Spleen (tissue), 11 donors: Measurements from ENCODE around the gene BCHE. TPM values are rescaled to one million over a fixed set of nuclear protein-coding genes. Genes with fewer than 3 reads are reported as not detected.
A peak's percentile ranks its signal among the peaks of the same experiment; 100 is the strongest.
"Not testable (repeated sequence)": the region's sequence is repeated elsewhere in the genome, so short reads cannot be mapped to it uniquely, and the experiment has no call there.

Experiments
- DNase-seq: peaks from one replicate; pipeline ENCODE4 v3.0.0-alpha.2; 2020
- H3K27ac ChIP-seq, 8 donors: fragments of 200-600 bp; sonication (generic) in 7 of 8; 1 replicate in 4 of 8; 2 replicates in 4 of 8; pipeline versions ENCODE4 v1.5.0 to v1.8.0; 2016 to 2021; ENCODE audit warnings: inconsistent platforms in 4 of 8, mild to moderate bottlenecking in 4 of 8, moderate library complexity in 1 of 8
- H3K27me3 ChIP-seq, 7 donors: fragments of 200-600 bp; sonication (generic) in 6 of 7; replicated peaks in 1 of 7; 1 replicate in 4 of 7; 2 replicates in 3 of 7; pipeline versions ENCODE4 v1.5.0 to v1.8.0; 2016 to 2021; ENCODE audit warnings: inconsistent platforms in 3 of 7, mild to moderate bottlenecking in 1 of 7
- H3K36me3 ChIP-seq, 6 donors: fragments of 200-600 bp; sonication (generic) in 5 of 6; 1 replicate in 4 of 6; 2 replicates in 2 of 6; pipeline versions ENCODE4 v1.5.0 to v1.8.0; 2016 to 2021; ENCODE audit warnings: inconsistent platforms in 2 of 6
- H3K4me1 ChIP-seq, 6 donors: fragments of 200-600 bp; sonication (generic) in 5 of 6; 1 replicate in 3 of 6; 2 replicates in 3 of 6; pipeline versions ENCODE4 v1.5.0 to v1.8.0; 2016 to 2021; ENCODE audit warnings: inconsistent platforms in 3 of 6
- H3K4me3 ChIP-seq, 8 donors: fragments of 200-600 bp; sonication (generic) in 7 of 8; 1 replicate in 4 of 8; 2 replicates in 4 of 8; pipeline versions ENCODE4 v1.5.0 to v1.8.0; 2016 to 2021; ENCODE audit warnings: inconsistent platforms in 4 of 8, mild to moderate bottlenecking in 4 of 8, moderate library complexity in 2 of 8
- H3K9me3 ChIP-seq, 8 donors: fragments of 200-600 bp; sonication (generic) in 7 of 8; 1 replicate in 4 of 8; 2 replicates in 4 of 8; pipeline versions ENCODE4 v1.5.0 to v1.8.0; 2016 to 2021; ENCODE audit warnings: inconsistent platforms in 4 of 8
- POLR2A ChIP-seq, 3 donors: fragments of 450-650 bp; IDR thresholded peaks; one replicate each; pipeline ENCODE4 v1.5.1; 2017; ENCODE audit warnings: antibody characterized with exemption in 3 of 3, mild to moderate bottlenecking in 1 of 3
- POLR2AphosphoS5 ChIP-seq, 3 donors: sonication (generic); formaldehyde crosslinking; IDR thresholded peaks; one replicate each; pipeline ENCODE4 v1.5.1; 2017; ENCODE audit warnings: antibody characterized with exemption in 3 of 3
- WGBS, 5 donors: extraction: QIAGEN DNeasy Blood & Tissue Kit in 3 of 5; methylation state at CpG; one replicate each; pipeline versions ENCODE4 v1.1.5 to v1.1.7; 2013 to 2018; 5-methylcytosine and 5-hydroxymethylcytosine counted together
- intact Hi-C: fragments of 100-400 bp; cut with DNase I; formaldehyde crosslinking; loops from one replicate; pipeline ENCODE4 v1.15.0; 2023; ENCODE audit warnings: low total_unique reads
- polyA plus RNA-seq, 3 donors: library from polyadenylated mRNA; stranded (reverse); fragments of 200-250 nt; gene quantifications; one replicate each; pipeline ENCODE4 v1.2.1, GENCODE V29; 2013
- total RNA-seq, 7 donors: library from RNA; depleted of rRNA in 3 of 7; stranded (reverse); fragments of >200 nt in 3 of 7; fragmentation: NEBNext Ultra II Directional in 4 of 7; extraction: Animal tissue kit (Norgen Biotek cat#: 25700) in 4 of 7; gene quantifications; one replicate each; pipeline versions ENCODE4 v1.1.0 to v1.2.1, GENCODE V29; 2016 to 2021
- TF ChIP-seq, protein P1 (sequence below), 11 experiments: fragments of 200-600 bp in 7 of 11; fragments of 450-650 bp in 4 of 11; sonication (generic) in 4 of 11; IDR thresholded peaks in 8 of 11; conservative IDR thresholded peaks in 3 of 11; 1 replicate in 7 of 11; 2 replicates in 4 of 11; pipeline versions ENCODE4 v1.4.0 to v1.8.0; 2016 to 2021; ENCODE audit warnings: antibody characterized with exemption in 11 of 11, inconsistent platforms in 4 of 11, mild to moderate bottlenecking in 1 of 11
- donor health status: healthy with polysubstance abuse.
- donor health status: DM: no; HTN: no; CAD: no; lungs with moderate emphysema.
- donor health status: DM: no; HTN: no; CAD: no.
- donor health status: Bipolar disorder and iron deficiency.
- donor health status: healthy.
- donor health status: DM: no; HTN: no; CAD: no.
- donor health status: DM: yes; HTN: yes; CAD: no.

BCHE gene
- total and polyA plus RNA-seq, 10 donors, result 0.93 to 11.4 (median 7.2) TPM

GRCh38 chr3:165814380-165814779, 22.8 kb downstream of the BCHE start:
- intact Hi-C loops, result no loop called here
- Histone ChIP-seq H3K4me3 (no peak overlapping the region), H3K36me3 (no peaks in the 10 kb centered on the region), H3K27me3 (no peaks in the 10 kb centered on the region), H3K27ac (no peak overlapping the region), H3K9me3 (no peaks in the 10 kb centered on the region), H3K4me1 (no peaks in the 10 kb centered on the region)
- DNase-seq, result no peak
- TF ChIP-seq POLR2A (IDR thresholded peaks at IDR 0.05), result no peak
- TF ChIP-seq, protein P1, sequence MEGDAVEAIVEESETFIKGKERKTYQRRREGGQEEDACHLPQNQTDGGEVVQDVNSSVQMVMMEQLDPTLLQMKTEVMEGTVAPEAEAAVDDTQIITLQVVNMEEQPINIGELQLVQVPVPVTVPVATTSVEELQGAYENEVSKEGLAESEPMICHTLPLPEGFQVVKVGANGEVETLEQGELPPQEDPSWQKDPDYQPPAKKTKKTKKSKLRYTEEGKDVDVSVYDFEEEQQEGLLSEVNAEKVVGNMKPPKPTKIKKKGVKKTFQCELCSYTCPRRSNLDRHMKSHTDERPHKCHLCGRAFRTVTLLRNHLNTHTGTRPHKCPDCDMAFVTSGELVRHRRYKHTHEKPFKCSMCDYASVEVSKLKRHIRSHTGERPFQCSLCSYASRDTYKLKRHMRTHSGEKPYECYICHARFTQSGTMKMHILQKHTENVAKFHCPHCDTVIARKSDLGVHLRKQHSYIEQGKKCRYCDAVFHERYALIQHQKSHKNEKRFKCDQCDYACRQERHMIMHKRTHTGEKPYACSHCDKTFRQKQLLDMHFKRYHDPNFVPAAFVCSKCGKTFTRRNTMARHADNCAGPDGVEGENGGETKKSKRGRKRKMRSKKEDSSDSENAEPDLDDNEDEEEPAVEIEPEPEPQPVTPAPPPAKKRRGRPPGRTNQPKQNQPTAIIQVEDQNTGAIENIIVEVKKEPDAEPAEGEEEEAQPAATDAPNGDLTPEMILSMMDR (IDR thresholded peaks at IDR 0.05 in 8 of 11, conservative IDR thresholded peaks at IDR 0.05 in 3 of 11), result no peak
- no peak for TF ChIP-seq POLR2AphosphoS5 (IDR thresholded peaks at IDR 0.05)
- WGBS, 5 donors, result 30 to 59% (median 40%) methylated on average over 1 of the region's 1 CpG

- H3K9me3 ChIP-seq, H3K36me3 ChIP-seq, H3K4me1 ChIP-seq, intact Hi-C loops, DNase-seq, H3K4me3 ChIP-seq, H3K27me3 ChIP-seq, H3K27ac ChIP-seq: not testable (repeated sequence)
- WGBS, 5 donors, result 94 to 96% (median 94%) methylated on average over 15 of the region's 15 CpGs
These were observed 29.3 kb downstream of the BCHE start for GRCh38 chr3:165807937-165808336.

DNA sequence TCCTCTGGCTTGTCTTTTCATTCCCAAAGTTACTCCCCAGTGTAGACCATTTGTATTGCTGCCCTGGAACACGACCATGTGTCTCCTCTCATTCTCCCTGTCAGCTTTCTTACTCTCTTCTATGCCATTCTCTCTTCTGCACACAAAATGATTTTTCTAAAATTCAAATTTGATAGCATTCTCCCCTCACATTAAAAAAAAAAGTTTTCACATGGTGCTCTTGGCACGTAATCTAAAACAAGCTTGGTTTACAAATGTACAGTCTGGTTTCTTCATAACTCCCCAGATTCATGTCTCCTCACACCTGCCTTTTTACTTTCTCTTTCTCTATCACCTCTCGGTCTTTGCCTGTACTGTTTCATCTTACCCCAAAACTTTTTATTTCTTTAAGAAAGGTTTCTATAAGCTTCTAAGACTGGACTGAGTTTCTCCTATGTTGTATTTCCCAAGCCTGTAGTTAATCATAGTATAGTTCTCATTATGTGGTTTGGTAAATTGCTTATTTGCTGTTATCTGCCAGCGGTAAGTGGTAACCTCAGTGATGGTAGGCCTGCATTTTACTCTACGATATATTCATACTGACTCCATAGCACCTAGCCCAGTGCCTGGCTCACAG, 31.2 kb downstream of the BCHE start:
- TF ChIP-seq POLR2AphosphoS5 (IDR thresholded peaks at IDR 0.05) (no peak), POLR2A (IDR thresholded peaks at IDR 0.05) (no peak)
- TF ChIP-seq, protein P1 (IDR thresholded peaks at IDR 0.05 in 8 of 11, conservative IDR thresholded peaks at IDR 0.05 in 3 of 11), result no peak
- H3K27ac ChIP-seq, result peak overlapping the region in 5 of 8 donors; percentile 6 to 55 (median 28)
- H3K4me3 ChIP-seq, result peak overlapping the region in 3 of 8 donors; percentile 2 to 23 (median 20)
- no peaks in the 10 kb centered on the region for H3K4me1 ChIP-seq
- no peaks in the 10 kb centered on the region for H3K27me3 ChIP-seq
- no peak for DNase-seq
- H3K36me3 ChIP-seq, result no peaks in the 10 kb centered on the region
- intact Hi-C loops, result no loop called here
- 62 to 73% (median 67%) methylated on average over 5 of the region's 5 CpGs for WGBS, 5 donors
- no peaks in the 10 kb centered on the region for H3K9me3 ChIP-seq

DNA sequence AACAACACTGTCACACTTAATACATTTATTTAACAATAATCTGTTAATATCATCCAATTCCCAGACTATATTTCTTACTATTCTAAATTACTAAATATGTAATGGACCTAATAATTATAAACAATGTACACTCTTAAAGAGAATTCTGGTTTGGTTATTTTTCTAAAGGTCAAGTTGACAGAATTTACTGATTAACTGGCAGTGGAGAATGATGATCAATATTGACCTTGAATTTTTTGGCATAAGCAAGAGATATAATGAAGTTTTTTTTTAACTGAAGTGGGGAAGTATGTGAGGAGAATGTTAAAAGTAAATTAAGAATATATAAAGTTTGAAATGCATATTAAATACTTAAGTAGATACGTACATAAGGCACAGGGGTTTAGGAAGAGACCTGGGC, 33.8 kb downstream of the BCHE start:
- intact Hi-C loops, result no loop called here
- TF ChIP-seq POLR2A (IDR thresholded peaks at IDR 0.05) (no peak), POLR2AphosphoS5 (IDR thresholded peaks at IDR 0.05) (no peak)
- TF ChIP-seq, protein P1 (IDR thresholded peaks at IDR 0.05 in 8 of 11, conservative IDR thresholded peaks at IDR 0.05 in 3 of 11), result no peak
- Histone ChIP-seq H3K27ac (no peak overlapping the region), H3K27me3 (no peaks in the 10 kb centered on the region), H3K4me1 (no peaks in the 10 kb centered on the region), H3K9me3 (no peaks in the 10 kb centered on the region), H3K36me3 (no peaks in the 10 kb centered on the region), H3K4me3 (no peak overlapping the region)
- no peak for DNase-seq
- 78 to 92% (median 79%) methylated on average over 1 of the region's 1 CpG for WGBS, 5 donors
